Right ventricle myocardium inferior (tissue), 1 donor: Measurements from ENCODE around the gene BLVRA. TPM values are rescaled to one million over a fixed set of nuclear protein-coding genes. Genes with fewer than 3 reads are reported as not detected.
"Not testable (repeated sequence)": the region's sequence is repeated elsewhere in the genome, so short reads cannot be mapped to it uniquely, and the experiment has no call there.

Experiments used
- ATAC-seq: fragments of 200-7000 bp; cut with Tn5 transposase; one replicate; pipeline ENCODE4 v1.9.1; 2020; ENCODE audit warnings: mild to moderate bottlenecking, moderate library complexity
- DNase-seq: peaks from one replicate; pipeline ENCODE4 v3.0.0; 2021; ENCODE audit errors: missing footprints
- intact Hi-C: fragments of 100-400 bp; cut with DNase I; formaldehyde crosslinking; loops from one replicate; pipeline ENCODE4 v1.11.0; 2022
- total RNA-seq: library from RNA; stranded (reverse); fragmentation: NEBNext Ultra II Directional; extraction: Animal tissue kit (Norgen Biotek cat#: 25700); gene quantifications from one replicate; pipeline ENCODE4 v1.2.1, GENCODE V29; 2021
- donor health status: DM: no; HTN: yes; CAD: no; lungs with severe emphysema.

The BLVRA gene
- total RNA-seq, 1 donor from 2014 or later: 45.7 TPM

DNA sequence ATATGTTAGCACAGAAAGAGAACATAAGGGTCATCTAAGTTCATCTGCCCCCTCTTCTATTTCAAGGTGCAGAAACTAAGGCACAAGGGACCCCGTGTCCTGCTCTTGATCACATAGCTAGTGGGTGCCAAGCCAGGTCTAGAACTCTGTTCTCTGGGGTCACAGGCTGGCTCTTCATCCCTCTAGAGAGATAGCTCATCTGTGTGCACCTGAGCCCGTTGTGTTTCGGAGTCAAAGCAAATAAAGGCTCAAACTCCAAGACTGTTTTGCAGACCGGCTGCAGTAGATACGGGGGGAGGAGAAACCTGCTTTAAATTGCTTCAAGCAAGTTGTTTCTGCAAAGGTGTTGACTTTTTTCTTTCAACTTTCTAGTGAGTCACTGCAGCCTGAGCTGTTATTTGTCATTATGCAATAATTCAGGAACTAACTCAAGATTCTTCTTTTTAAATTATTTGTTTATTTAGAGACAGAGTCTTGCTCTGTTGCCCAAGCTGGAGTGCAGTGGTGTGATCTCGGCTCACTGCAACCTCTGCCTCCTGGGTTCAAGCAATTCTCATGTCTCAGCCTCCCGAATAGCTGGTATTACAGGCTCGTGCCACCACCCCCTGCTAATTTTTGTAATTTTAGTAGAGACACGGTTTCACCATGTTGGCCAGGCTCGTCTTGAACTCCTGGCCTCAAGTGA, 6.5 kb downstream of the BLVRA start:
- ATAC-seq: no peak

DNA sequence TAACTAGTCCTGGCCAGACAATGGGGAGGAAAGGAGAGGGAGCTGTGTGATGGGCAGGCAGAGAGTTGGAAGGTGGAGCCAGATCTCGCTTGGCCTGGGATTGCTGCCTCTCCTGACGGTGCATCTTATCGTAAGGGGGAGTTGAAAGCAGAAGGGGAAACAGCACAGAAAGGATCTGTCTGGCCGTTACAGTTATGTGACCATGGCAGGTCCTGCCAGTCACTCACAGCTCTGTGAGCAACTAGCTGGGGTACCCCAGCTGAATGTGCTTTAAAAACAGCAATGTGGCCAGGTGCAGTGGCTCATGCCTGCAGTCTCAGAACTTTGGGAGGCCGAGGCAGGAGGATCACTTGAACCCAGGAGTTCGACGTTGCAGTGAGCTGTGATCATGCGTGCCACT, 8.1 kb downstream of the BLVRA start:
- no peak for DNase-seq
- ATAC-seq: no peak
- intact Hi-C loops: no loop called here

More for the DNA sequence above, 6.5 kb downstream of the BLVRA start:
- intact Hi-C loops: no loop called here
- no peak for DNase-seq

DNA sequence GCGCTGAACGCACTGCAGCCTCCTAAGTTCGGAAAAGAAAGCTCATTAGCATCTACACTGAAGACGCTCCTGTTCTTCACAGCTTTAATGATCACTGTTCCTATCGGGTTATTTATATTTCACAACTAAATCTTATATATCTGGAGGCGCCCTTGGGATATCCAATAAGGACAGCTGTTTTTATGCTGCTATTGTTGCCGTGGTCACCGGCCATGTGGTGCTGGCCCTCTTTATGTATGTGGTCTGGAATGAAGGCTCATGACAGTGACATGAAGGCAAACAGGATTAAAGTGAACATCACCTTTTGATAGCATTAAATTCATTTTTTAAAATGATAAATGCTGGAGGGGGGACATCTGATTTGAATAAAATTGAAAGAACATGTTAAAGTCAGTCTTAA, 8.8 kb downstream of the BLVRA start:
- DNase-seq (no peak), ATAC-seq (no peak)
- intact Hi-C loops: no loop called here

DNA sequence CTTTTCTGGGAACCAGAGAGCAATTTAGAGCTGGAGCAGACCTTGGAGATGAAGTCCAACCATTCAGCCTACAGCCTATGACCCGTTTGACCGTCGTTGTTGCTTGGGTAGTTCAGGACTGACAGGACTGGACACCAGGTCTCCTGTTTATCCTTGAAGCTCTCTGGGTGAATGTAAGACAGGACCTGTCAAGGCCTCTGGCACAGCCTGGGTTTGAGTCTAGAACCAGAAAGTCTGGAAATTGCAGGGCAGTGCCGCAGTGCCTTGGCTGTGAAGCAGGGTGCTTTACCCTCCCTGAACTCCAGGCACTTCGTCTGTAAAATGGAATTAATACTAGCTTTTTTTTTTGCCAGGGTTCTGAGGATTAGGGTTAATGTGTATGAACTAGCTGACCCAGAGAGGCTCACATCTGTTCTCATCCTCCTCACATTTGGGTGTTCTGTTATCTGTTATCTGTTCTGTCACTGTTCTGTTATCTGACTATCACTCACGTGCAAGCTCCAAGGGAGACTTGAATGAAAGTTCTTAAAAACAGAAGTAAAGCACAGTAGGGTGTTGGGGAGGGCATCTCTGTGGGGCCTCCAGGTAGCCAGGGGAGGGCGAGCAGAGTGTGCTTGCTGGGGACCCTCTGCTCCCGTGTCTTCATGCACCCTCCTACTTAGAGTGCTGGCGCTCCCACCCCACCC, 9.9 kb downstream of the BLVRA start:
- DNase-seq (no peak), ATAC-seq (no peak)
- intact Hi-C loops: no loop called here

DNA sequence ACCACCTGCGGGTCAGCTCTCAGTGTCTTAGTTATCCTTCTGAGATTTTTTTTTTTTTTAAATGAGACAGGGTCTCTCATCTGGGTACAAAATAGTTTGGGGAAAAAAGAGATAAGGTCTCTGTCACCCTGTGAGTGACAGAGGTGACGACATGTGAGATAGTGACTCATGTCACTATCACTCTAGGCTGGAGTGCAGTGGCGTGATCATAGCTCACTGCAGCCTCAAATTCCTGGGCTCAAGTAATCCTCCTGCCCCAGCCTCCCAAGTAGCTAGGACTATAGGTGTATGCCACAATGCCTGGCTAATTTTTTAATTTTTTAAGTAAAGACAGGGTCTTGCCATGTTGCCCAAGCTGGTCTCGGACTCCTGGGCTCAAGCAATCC, 10.4 kb downstream of the BLVRA start:
- intact Hi-C loops: no loop called here
- DNase-seq: no peak
- no peak for ATAC-seq

DNA sequence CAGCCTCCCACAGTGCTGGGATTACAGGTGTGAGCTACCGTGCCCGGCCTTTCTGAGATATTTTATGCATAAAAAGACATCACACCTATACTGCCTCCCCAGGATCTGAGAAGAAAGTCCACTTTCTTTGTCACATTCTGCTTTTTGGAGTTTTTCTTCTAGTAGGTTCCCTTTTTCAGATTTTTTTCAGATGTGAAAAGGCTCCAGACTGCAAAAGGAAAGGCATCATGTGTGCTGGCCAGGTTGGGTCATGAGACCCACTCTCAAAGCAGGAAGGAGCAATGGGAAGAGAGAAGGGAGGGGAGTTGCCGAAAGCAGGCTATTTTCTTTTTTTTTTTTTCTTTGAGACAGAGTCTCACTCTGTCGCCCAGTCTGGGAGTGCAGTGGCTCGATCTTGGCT, 10.8 kb downstream of the BLVRA start:
- no peak for DNase-seq
- intact Hi-C loops: no loop called here
- no peak for ATAC-seq

DNA sequence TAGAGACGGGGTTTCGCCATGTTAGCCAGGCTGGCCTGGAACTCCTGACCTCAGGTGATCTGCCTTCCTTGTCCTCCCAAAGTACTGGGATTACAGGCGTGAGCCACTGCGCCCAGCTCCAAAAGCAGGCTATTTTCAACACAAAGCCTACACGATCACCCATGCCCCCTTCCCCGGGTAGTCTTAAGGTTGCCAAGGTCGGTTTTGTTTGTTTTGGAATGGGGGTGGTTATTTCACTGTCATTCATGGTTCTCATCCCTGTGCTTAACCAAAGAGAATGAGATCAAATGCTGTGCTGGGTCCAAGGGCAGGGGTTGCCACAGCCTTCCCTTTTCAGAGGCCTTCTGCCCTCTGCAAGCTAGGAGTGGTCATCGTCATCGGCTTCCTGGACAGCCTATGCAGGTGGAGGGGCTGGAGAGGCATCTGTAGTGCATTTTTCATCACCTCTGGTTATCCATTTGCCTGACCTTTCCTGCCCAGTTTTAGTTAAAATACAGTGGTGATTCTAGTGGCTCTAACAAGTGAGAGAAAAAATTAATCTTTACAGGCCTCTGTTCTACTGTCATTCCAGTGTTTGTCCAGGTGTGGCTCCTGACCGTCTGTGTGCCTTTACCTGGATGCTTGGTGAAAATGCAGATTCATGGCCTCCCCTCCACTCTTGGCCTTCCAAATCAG, 11.4 kb downstream of the BLVRA start:
- ATAC-seq: no peak
- DNase-seq: no peak
- intact Hi-C loops: no loop called here

DNA sequence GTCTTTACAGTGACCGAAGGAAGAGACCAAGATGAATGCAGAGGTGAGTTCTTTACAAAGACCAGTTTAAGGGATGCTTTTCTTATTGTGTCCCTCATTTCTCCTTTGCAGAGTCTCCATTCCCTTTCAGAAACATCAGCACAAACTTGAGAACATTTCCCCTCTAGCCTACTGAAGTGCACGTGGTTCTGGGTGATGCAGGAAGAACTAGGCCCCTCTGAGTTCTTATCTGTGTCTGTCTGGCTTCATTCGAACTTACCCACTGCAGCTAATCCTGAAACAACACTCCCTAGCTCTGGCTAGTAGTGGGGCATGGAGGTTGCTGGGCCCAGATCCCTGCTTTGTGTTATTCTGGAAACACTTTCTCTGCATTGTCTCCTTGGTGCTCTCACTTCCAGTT, 12.6 kb downstream of the BLVRA start:
- DNase-seq: no peak
- no peak for ATAC-seq
- intact Hi-C loops: no loop called here

DNA sequence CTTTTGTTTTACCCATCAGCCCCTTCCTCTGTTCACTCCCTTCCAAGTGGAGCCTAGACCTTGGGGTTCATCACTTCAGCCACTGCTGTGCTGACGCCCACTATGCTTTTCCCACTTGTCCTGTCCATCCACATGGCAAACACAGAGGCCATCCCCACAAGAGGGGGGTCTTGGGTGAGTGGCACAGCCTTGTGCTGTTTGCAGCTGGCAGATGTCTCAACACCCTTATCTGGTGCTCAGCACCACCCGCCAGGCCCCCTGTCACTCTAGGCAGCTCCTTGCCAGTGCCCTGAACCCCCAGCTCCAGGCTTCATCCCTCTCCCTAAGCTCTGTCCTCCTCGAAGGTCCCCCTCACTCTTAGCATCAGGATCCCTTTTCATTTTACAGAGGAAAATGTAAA, 13.1 kb downstream of the BLVRA start:
- intact Hi-C loops: no loop called here
- no peak for ATAC-seq
- no peak for DNase-seq

DNA sequence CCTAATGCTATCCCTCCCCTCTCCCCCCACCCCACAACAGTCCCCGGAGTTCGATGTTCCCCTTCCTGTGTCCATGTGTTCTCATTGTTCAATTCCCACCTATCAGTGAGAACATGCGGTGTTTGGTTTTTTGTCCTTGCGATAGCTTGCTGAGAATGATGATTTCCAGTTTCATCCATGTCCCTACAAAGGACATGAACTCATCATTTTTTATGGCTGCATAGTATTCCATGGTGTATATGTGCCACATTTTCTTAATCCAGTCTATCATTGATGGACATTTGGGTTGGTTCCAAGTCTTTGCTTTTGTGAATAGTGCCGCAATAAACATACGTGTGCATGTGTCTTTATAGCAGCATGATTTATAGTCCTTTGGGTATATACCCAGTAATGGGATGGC, 14.8 kb downstream of the BLVRA start:
- intact Hi-C loops, ATAC-seq, DNase-seq: not testable (repeated sequence)

DNA sequence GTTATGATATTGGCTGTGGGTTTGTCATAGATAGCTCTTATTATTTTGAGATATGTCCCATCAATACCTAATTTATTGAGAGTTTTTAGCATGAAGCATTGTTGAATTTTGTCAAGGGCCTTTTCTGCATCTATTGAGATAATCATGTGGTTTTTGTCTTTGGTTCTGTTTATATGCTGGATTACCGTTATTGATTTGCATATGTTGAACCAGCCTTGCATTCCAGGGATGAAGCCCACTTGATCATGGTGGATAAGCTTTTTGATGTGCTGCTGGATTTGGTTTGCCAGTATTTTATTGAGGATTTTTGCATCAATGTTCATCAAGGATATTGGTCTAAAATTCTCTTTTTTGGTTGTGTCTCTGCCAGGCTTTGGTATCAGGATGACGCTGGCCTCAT, 16.8 kb downstream of the BLVRA start:
- intact Hi-C loops, ATAC-seq, DNase-seq: not testable (repeated sequence)

DNA sequence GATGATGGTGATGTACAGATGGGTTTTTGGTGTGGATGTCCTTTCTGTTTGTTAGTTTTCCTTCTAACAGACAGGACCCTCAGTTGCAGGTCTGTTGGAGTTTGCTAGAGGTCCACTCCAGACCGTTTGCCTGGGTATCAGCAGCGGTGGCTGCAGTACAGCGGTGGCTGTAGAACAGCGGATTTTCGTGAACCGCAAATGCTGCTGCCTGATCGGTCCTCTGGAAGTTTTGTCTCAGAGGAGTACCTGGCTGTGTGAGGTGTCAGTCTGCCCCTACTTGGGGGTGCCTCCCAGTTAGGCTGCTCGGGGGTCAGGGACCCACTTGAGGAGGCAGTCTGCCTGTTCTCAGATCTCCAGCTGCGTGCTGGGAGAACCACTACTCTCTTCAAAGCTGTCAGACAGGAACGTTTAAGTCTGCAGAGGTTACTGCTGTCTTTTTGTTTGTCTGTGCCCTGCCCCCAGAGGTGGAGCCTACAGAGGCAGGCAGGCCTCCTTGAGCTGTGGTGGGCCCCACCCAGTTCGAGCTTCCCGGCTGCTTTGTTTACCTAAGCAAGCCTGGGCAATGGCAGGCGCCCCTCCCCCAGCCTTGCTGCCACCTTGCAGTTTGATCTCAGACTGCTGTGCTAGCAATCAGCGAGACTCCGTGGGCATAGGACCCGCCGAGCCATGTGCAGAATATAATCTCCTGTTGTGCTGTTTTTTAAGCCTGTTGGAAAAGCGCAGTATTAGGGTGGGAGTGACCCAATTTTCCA, 20.0 kb downstream of the BLVRA start:
- ATAC-seq, DNase-seq, intact Hi-C loops: not testable (repeated sequence)

DNA sequence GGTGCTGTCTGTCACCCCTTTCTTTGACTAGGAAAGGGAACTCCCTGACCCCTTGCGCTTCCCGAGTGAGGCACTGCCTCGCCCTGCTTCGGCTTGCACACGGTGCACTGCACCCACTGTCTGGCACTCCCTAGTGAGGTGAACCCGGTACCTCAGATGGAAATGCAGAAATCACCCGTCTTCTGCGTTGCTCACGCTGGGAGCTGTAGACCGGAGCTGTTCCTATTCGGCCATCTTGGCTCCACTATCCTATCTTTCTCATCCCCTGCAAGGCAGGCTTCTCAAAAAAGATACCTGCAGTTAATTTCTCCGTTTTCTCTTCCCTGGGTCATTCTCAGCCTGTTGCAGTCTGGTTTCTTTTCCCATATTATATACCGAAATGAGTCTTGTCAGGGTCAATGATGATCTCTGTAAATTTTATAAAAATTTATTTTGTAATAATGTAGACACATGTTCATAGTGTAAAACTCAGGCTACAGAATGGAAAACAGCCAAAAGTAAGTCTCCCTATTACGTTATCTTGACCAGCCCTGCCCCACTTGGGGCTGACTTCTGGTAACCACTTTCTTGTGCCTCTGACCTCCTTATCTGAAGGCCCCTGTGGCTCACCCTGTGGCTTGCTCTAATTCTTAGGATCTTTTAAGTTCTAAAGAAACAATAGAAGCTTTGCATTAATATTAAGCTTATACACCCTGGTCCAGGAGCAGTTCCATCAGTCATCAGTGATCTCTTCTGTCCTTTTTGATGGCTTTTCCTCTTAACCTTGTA, 20.7 kb downstream of the BLVRA start:
- DNase-seq: no peak
- no peak for ATAC-seq
- intact Hi-C loops: no loop called here

DNA sequence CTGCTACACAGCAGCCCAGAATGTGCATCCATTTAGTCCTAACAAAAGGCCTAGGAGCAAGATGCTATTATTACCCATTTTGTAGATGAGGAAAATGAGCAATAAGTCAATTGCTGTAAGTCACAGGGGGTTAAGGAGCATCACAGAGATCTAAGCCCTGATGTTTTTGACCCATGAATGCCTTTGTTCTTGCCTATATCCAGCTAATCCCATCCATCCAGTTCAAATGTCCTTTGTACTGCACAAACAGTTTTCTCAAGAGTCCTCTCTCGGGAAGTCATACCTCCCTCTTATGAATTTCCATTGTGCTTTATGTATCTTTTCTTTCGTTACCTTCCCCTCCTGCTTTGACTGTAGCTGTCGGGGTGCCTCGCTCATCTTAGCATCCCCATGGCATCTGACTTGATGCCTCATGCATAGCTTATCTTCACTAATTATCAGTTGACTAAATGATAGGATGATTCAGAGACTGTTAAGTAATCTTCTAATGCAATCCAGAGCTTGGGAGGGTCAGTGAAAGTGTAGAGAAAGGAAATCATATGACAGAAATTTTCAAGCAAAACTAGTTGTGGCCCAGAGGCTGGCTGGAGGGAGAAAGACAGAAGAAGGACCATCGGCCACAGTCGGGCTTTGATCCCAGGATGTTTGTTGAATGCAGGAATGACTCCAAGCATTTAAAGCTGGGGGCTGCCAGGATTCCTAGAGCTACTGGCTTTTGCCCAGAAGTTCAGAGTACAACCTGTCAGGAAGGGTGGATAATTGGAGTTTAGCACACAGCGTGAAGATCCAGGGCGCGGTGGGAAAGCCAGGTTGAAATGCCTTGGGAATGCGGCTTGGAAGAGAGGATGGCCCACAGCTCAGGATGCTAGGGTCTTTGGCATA, 23.5 kb downstream of the BLVRA start:
- intact Hi-C loops: no loop called here
- ATAC-seq (no peak), DNase-seq (no peak)

DNA sequence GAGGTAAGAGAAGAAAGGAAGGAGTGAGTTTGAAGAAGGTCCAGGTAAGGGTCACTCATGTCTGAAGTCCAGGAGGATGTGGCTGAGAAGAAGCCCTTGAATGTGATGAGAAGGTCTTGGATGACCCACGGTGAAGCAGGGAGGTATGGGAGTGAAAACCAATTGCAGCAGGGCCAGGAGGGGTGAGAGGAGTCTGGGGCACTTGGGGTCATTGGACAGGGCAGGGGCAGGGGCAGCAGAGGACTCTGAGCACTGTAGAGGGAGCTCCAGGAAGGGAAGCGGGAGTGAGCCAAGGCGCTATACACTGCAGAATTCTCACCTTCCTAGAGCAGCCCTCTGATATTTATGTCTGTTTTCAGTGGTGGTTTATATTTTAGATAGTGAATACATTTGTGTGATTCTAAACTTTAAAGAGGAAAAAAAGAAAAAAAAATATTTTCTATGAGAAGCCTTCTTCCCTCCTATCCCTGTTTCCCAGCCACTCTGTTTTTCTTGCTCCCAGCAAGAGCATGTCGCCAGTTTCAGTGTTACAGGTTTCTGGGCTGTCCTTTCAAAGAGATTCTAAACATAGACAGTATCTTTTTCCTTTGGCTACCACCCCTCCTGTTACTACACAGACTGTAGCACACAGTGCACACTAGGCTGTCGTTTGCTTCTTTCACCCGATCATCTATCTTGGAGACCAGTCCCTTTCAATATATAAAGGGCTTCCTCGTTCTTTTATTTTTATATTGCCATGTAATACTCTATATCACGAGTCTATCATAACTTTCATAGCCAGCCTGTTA, 24.5 kb downstream of the BLVRA start:
- ATAC-seq (peak; percentile 76), DNase-seq (no peak)
- intact Hi-C loops: no loop called here

DNA sequence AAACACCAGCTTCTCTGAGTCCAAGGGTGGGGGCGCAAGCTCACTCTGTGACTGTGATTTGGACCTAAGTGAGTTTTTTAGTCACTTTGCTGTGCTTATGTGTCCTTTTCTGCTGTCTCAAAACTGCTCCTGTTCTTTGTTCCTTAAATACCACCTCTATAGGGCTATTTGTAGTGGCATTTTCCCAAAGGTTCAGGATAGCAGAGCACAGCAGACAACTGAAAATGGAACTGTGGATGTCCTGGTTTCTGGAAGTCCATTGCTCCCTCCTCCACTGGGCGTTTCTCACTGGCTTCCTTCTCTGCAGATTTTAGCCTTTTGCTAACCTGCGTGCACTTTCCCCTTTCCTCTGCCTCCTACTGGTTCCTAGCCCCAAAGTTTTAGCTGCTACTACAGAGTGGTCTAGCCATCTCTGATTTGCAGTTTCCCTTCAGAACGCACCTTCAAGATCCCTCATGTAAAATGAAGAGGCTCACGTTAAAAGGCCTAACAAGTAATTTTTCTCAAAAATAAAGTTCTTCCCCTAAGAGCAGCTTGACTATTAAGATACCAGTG, 25.6 kb downstream of the BLVRA start:
- no peak for ATAC-seq
- intact Hi-C loops: no loop called here
- DNase-seq: no peak

DNA sequence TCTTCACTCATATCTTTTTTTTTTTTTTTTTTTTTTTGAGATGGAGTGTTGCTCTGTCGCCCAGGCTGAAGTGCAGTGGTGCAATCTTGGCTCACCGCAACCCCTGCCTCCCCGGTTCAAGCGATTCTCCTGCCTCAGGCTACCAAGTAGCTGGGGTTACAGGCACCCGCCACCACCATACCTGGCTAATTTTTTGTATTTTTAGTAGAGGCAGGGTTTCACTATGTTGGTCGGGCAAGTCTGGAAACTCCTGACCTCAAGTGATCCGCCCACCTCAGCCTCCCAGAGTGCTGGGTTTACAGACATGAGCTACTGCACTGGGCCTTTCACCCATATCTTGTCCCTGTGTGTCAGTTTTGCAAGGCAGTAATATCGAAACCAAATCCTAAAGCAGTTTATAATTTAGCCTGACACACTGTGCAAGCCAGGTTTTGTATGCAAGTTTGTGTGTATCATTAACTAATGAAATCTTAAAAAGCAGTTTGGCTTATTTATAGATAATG, 26.2 kb downstream of the BLVRA start:
- ATAC-seq, intact Hi-C loops, DNase-seq: not testable (repeated sequence)
